Neural cell (in vitro differentiated cells): ENCODE results near the gene FADS3.

Experiments
- CTCF ChIP-seq: fragments of 450-650 bp; IDR thresholded peaks from 2 replicates; pipeline ENCODE4 v1.5.1; 2014; ENCODE audit warnings: antibody characterized with exemption, mild to moderate bottlenecking, moderate library complexity; ENCODE audit not compliant: poor library complexity, severe bottlenecking
- EP300 ChIP-seq: fragments of 450-650 bp; conservative IDR thresholded peaks from 2 replicates; pipeline ENCODE4 v1.6.1; 2014; ENCODE audit warnings: antibody characterized with exemption, mild to moderate bottlenecking, moderate library complexity; ENCODE audit not compliant: poor library complexity, severe bottlenecking
- EZH2 ChIP-seq: fragments of 200-600, 300-800 bp; shearing (Covaris generic), sonication (generic); IDR thresholded peaks from 2 replicates; pipeline ENCODE4 v1.6.1; 2014; ENCODE audit warnings: antibody characterized with exemption, low read length, borderline replicate concordance, mild to moderate bottlenecking; ENCODE audit not compliant: insufficient read depth, poor library complexity, severe bottlenecking
- MXI1 ChIP-seq: fragments of 450-650 bp; conservative IDR thresholded peaks from 2 replicates; pipeline ENCODE4 v1.6.1; 2014; ENCODE audit warnings: antibody characterized with exemption, mild to moderate bottlenecking; ENCODE audit not compliant: poor library complexity, severe bottlenecking
- POLR2AphosphoS5 ChIP-seq: IDR thresholded peaks from 2 replicates; pipeline ENCODE4 v1.6.1; 2012
- RAD21 ChIP-seq: fragments of 450-650 bp; conservative IDR thresholded peaks from 2 replicates; pipeline ENCODE4 v1.6.1; 2014; ENCODE audit warnings: antibody characterized with exemption, mild to moderate bottlenecking, moderate library complexity
- SMC3 ChIP-seq: fragments of 450-650 bp; conservative IDR thresholded peaks from 2 replicates; pipeline ENCODE4 v1.6.1; 2014; ENCODE audit warnings: antibody characterized with exemption, mild to moderate bottlenecking, moderate library complexity; ENCODE audit not compliant: poor library complexity
- TAF1 ChIP-seq: IDR thresholded peaks from 2 replicates; pipeline ENCODE4 v1.6.1; 2012; ENCODE audit warnings: low read depth
- TF ChIP-seq, protein P1 (sequence below): IDR thresholded peaks from 2 replicates; pipeline ENCODE4 v1.6.1; 2012; ENCODE audit warnings: borderline replicate concordance

DNA sequence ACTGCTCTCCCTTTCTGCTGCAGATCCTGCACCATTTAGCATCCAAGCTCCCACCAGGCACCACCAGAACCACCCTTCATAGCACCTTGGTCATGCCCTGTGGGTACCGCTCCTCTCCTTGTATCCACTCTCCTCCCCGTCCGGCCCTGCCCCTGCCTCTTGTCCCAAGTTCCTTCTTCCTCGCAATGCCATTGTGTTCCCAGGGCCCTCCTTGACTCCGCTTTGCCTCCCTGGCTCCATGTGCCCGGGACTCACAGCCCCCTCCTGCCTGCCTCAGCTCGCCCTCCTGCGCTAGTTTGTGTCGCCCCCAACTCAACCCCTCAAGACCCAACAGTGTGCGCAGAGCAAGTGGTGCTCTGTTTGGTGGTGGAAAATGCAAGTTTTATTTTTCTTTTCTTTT, 52.4 kb downstream of the FADS3 start:
- no peak for TF ChIP-seq EP300
- TF ChIP-seq POLR2AphosphoS5 = no peak
- no peak for TF ChIP-seq EZH2
- TF ChIP-seq CTCF = no peak
- TF ChIP-seq TAF1 = no peak
- TF ChIP-seq, protein P1, sequence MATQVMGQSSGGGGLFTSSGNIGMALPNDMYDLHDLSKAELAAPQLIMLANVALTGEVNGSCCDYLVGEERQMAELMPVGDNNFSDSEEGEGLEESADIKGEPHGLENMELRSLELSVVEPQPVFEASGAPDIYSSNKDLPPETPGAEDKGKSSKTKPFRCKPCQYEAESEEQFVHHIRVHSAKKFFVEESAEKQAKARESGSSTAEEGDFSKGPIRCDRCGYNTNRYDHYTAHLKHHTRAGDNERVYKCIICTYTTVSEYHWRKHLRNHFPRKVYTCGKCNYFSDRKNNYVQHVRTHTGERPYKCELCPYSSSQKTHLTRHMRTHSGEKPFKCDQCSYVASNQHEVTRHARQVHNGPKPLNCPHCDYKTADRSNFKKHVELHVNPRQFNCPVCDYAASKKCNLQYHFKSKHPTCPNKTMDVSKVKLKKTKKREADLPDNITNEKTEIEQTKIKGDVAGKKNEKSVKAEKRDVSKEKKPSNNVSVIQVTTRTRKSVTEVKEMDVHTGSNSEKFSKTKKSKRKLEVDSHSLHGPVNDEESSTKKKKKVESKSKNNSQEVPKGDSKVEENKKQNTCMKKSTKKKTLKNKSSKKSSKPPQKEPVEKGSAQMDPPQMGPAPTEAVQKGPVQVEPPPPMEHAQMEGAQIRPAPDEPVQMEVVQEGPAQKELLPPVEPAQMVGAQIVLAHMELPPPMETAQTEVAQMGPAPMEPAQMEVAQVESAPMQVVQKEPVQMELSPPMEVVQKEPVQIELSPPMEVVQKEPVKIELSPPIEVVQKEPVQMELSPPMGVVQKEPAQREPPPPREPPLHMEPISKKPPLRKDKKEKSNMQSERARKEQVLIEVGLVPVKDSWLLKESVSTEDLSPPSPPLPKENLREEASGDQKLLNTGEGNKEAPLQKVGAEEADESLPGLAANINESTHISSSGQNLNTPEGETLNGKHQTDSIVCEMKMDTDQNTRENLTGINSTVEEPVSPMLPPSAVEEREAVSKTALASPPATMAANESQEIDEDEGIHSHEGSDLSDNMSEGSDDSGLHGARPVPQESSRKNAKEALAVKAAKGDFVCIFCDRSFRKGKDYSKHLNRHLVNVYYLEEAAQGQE = no peak
- TF ChIP-seq RAD21 = no peak
- no peak for TF ChIP-seq SMC3
- TF ChIP-seq MXI1 = no peak
